Left ventricle myocardium inferior (tissue), 1 donor: ENCODE results near the gene DEAF1. TPM values are rescaled to one million over a fixed set of nuclear protein-coding genes. Genes with fewer than 3 reads are reported as not detected.

ENCODE experiments used
- DNase-seq: peaks from one replicate; pipeline ENCODE4 v3.0.0-alpha.2; 2020
- H3K27ac ChIP-seq: fragments of 200-600 bp; replicated peaks from 2 replicates; pipeline ENCODE4 v1.8.0; 2021
- H3K27me3 ChIP-seq: fragments of 200-600 bp; 2 replicates; pipeline ENCODE4 v1.8.0; 2021; ENCODE audit warnings: low read depth
- H3K36me3 ChIP-seq: fragments of 200-600 bp; 2 replicates; pipeline ENCODE4 v1.8.0; 2021
- H3K4me1 ChIP-seq: fragments of 200-600 bp; 2 replicates; pipeline ENCODE4 v1.8.0; 2021
- H3K4me3 ChIP-seq: fragments of 200-600 bp; 2 replicates; pipeline ENCODE4 v1.8.0; 2021; ENCODE audit warnings: mild to moderate bottlenecking, moderate library complexity
- H3K9me3 ChIP-seq: fragments of 200-600 bp; replicated peaks from 2 replicates; pipeline ENCODE4 v1.8.0; 2021
- intact Hi-C: fragments of 100-400 bp; cut with micrococcal nuclease; formaldehyde crosslinking; loops from one replicate; pipeline ENCODE4 v1.11.0; 2022
- total RNA-seq: library from RNA; stranded (reverse); fragmentation: NEBNext Ultra II Directional; extraction: Animal tissue kit (Norgen Biotek cat#: 25700); gene quantifications from one replicate; pipeline ENCODE4 v1.2.1, GENCODE V29; 2021
- TF ChIP-seq, protein P1 (sequence below): fragments of 200-600 bp; IDR thresholded peaks from 2 replicates; pipeline ENCODE4 v1.8.0; 2021; ENCODE audit warnings: antibody characterized with exemption, mild to moderate bottlenecking, borderline replicate concordance
- donor health status: DM: no; HTN: yes; CAD: no; lungs with severe emphysema.

The DEAF1 gene
- total RNA-seq, 1 donor from 2014 or later, result 18.1 TPM

DNA sequence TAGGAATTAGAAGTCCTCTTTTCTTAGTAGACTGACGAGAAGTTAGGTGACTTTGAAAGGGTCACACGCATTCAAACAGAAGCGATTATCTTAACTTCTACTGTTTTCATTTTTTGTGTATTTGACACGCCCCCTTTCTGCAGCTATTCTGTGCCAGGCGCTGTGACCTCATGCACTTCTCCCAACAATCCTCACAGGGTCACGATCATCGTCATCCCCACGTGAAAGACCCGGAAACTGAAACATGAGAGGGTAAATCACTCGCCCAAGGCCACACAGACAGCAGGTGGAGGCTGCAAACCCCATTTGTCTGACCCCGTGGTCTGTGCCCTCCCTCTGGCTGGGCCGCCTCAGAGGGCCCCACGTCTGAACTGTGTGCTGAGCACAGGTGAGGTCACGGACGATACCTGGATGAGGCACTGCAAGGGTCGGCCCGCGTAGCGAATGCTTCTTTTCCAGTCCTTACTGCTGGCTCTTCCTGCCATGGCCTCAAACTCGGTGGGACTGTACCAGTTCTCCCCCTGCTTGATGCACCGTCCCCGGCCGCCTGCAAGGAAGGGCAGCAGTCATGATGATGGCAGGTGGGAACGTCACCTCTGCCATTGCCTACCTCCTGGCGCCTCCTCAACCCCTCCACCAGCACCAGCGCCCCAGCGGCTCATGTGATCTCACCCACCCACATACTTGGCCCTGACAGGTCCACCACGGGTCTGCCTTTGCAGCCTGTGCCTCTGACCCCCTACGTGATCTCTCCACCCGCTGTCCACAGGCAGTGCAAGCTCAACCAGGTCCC, 8.4 kb downstream of the DEAF1 start:
- Histone ChIP-seq H3K36me3 (peaks cover 80% of the 10 kb centered on the region), H3K27me3 (no peaks in the 10 kb centered on the region), H3K4me1 (peaks cover 11% of the 10 kb centered on the region), H3K27ac (no peak overlapping the region), H3K9me3 (no peaks in the 10 kb centered on the region), H3K4me3 (no peak overlapping the region)
- no peak for DNase-seq
- intact Hi-C loops, result no loop called here
- TF ChIP-seq, protein P1, sequence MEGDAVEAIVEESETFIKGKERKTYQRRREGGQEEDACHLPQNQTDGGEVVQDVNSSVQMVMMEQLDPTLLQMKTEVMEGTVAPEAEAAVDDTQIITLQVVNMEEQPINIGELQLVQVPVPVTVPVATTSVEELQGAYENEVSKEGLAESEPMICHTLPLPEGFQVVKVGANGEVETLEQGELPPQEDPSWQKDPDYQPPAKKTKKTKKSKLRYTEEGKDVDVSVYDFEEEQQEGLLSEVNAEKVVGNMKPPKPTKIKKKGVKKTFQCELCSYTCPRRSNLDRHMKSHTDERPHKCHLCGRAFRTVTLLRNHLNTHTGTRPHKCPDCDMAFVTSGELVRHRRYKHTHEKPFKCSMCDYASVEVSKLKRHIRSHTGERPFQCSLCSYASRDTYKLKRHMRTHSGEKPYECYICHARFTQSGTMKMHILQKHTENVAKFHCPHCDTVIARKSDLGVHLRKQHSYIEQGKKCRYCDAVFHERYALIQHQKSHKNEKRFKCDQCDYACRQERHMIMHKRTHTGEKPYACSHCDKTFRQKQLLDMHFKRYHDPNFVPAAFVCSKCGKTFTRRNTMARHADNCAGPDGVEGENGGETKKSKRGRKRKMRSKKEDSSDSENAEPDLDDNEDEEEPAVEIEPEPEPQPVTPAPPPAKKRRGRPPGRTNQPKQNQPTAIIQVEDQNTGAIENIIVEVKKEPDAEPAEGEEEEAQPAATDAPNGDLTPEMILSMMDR, result no peak

DNA sequence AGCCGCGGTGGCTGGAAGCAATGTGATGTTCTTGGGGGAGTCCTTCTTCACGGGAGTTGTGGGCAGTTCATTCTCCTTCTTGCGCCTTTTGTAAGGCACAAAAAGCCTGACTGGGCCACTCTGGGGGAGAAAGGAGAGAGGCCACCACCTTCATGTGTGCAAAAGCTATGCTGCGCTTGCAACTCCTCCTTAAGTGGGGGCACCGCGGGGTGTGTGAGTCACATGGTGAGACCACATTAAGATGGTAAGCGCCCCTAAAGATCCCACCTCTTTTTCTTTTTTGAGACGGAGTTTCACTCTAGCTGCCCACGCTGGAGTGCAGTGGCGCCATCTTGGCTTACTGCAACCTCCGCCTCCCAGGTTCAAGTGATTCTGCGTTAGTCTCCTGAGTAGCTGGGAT, 14.1 kb downstream of the DEAF1 start:
- H3K27me3 ChIP-seq, result no peaks in the 10 kb centered on the region
- H3K4me1 ChIP-seq, result peaks cover 15% of the 10 kb centered on the region
- H3K27ac ChIP-seq, result peak overlapping the region; percentile 76
- TF ChIP-seq, protein P1, result no peak
- peaks cover 70% of the 10 kb centered on the region for H3K36me3 ChIP-seq
- H3K9me3 ChIP-seq, result no peaks in the 10 kb centered on the region
- DNase-seq, result no peak
- H3K4me3 ChIP-seq, result no peak overlapping the region
- intact Hi-C loops, result no loop called here

DNA sequence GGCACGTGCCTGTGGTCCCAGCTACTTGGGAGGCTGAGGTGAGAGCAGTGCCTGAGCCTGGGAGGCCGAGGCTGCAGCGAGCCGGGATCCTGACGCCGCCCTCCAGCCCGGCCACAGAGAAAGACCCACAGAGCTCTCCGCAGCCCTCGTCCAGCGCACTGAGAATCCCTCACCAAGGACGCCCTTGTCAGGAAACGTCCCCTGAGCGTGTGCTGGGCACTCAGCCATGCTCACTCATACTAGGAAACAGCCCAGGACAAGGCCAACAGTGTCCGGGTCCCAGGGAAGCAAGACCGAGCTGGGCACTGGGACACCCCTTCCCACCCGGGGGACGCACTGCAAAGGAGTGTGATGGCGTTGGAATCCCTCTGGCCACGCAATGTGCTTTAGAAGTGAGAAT, 14.5 kb downstream of the DEAF1 start:
- Histone ChIP-seq H3K27me3 (no peaks in the 10 kb centered on the region), H3K4me1 (peaks cover 15% of the 10 kb centered on the region), H3K9me3 (no peaks in the 10 kb centered on the region), H3K36me3 (peaks cover 65% of the 10 kb centered on the region), H3K4me3 (no peak overlapping the region), H3K27ac (peak overlapping the region; percentile 76)
- TF ChIP-seq, protein P1, result no peak
- intact Hi-C loops, result no loop called here
- peak; percentile 66 for DNase-seq

DNA sequence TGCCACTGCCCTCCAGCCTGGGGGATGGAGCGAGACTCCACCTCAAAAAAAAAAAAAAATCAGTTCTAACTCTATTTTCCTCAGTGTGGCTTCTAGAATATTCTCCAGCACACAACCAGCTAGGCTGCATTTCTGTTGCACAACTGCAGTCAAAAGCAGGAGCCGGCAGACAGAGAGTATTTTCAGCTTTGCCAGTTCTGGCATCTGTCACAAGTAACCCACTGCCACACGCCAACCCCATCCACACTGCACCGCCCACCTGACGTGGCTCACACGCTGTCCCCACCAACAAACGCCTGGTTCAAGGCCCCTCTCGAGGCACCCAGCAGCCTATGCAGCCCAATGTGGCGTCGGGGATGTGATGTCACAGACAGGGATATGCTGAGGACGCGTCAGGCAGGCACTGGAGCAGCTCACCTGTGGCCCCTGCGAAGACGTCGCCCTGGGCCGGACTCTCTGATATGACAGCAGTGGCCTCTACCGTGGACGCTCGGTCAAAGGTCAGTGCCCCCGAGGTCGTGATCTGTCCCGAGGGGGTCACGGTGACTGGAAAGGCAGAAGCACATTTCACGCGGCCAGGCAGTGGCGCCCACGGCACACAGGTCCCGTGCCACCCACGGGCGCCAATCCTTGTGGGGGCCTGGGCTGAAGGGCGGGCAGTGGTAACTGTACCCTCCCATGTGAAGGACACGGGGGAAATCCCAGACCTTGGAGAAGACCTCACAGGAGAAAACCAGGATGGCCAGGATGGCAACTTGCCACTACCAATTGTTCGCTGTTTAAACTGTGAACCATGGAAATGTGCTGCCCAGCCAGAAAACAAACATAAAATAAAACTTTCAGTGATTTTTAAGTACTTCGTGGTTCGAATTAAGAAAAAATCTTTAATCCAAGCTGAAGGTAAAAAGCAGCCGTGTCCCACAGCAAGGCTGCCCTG, 15.5 kb downstream of the DEAF1 start:
- Histone ChIP-seq H3K4me1 (peaks cover 15% of the 10 kb centered on the region), H3K27ac (peak overlapping the region; percentile 76), H3K27me3 (no peaks in the 10 kb centered on the region), H3K9me3 (no peaks in the 10 kb centered on the region), H3K36me3 (peaks cover 62% of the 10 kb centered on the region), H3K4me3 (no peak overlapping the region)
- intact Hi-C loops, result no loop called here
- TF ChIP-seq, protein P1, result no peak
- DNase-seq, result no peak

DNA sequence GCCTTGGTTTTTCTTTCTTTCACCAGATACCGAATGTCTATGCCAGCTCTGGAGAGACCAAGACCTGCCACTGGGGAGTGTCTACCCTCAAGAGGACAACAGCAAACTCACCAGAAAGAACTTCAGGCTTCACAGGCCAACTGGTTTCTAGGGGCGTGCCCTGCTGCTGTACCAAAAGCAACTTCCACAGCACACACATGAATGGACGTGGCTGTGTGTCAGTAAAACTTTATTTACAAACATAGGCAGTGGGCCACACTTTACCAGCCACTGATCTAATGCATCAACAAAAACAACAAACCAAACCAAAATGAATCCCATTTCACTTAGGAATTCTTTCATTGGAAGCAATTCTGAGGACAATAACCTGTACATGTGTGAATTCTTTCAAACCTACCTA, 16.7 kb downstream of the DEAF1 start:
- H3K36me3 ChIP-seq, result peaks cover 62% of the 10 kb centered on the region
- no peak overlapping the region for H3K27ac ChIP-seq
- no peaks in the 10 kb centered on the region for H3K9me3 ChIP-seq
- H3K4me3 ChIP-seq, result no peak overlapping the region
- intact Hi-C loops, result no loop called here
- H3K4me1 ChIP-seq, result peaks cover 15% of the 10 kb centered on the region
- no peaks in the 10 kb centered on the region for H3K27me3 ChIP-seq
- DNase-seq, result no peak
- TF ChIP-seq, protein P1, result no peak
